Stimulated activated naive B cell treated with anti-CD40 and anti-IgM and Interleukin-4, amounts not matched to agents 10 μg/mL and 1 μg/mL and 100 μg/mL, for 72 hours (primary cell): ENCODE data around the gene NDUFA7.
A peak's percentile ranks its signal among the peaks of the same experiment; 100 is the strongest.
"Not testable (repeated sequence)": the region's sequence is repeated elsewhere in the genome, so short reads cannot be mapped to it uniquely, and the experiment has no call there.

Experiments used
- ATAC-seq, 2 donors: fragments of 150-1000 bp; cut with Tn5 transposase; replicated peaks; 2 replicates each; pipeline ENCODE4 v1.10.0; 2021; ENCODE audit warnings: moderate library complexity in 1 of 2
- DNase-seq: peaks from one replicate; pipeline ENCODE4 v3.0.0; 2021
- H3K27ac Mint-ChIP-seq: one replicate; pipeline ENCODE4 v1.8.0; 2022; ENCODE audit warnings: mild to moderate bottlenecking, mixed read lengths
- H3K27me3 Mint-ChIP-seq, 2 donors: one replicate each; pipeline ENCODE4 v1.8.0; 2022; ENCODE audit warnings: mixed read lengths in 2 of 2
- H3K36me3 Mint-ChIP-seq, 2 donors: one replicate each; pipeline ENCODE4 v1.8.0; 2022; ENCODE audit warnings: mixed read lengths in 2 of 2, mild to moderate bottlenecking in 1 of 2
- H3K4me1 Mint-ChIP-seq, 2 donors: one replicate each; pipeline ENCODE4 v1.8.0; 2022; ENCODE audit warnings: mixed read lengths in 2 of 2, mild to moderate bottlenecking in 1 of 2
- H3K4me3 Mint-ChIP-seq, 2 donors: one replicate each; pipeline ENCODE4 v1.8.0; 2022; ENCODE audit warnings: mild to moderate bottlenecking in 2 of 2, mixed read lengths in 2 of 2, moderate library complexity in 1 of 2
- H3K9me3 Mint-ChIP-seq, 2 donors: one replicate each; pipeline ENCODE4 v1.8.0; 2022; ENCODE audit warnings: mixed read lengths in 2 of 2, mild to moderate bottlenecking in 1 of 2

NDUFA7 gene

DNA sequence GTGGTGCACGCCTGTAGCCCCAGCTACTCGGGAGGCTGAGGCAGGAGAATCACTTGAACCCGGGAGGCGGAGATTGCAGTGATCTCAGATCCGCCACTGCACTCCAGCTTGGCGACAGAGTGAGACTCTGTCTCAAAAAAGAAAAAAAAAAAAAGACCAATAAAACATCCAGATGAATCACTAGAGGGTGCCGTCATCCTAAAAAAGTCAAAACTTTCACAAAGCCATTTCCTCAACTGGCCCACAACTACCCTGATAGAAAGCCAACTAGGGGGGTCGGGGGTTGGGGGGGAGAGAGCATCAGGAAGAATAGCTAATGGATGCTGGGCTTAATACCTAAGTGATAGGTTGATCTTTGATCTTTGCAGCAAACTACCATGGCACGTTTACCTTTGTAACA is 2.3 kb downstream of the NDUFA7 start:
- ATAC-seq, H3K9me3 Mint-ChIP-seq, H3K27ac Mint-ChIP-seq, H3K27me3 Mint-ChIP-seq, DNase-seq, H3K4me3 Mint-ChIP-seq: not testable (repeated sequence)
- peaks cover 11 to 31% of the 10 kb centered on the region in 2 donors for H3K4me1 Mint-ChIP-seq
- H3K36me3 Mint-ChIP-seq = peaks cover 24 to 54% of the 10 kb centered on the region in 2 donors

GRCh38 chr19:8316351-8317125 is 4.6 kb downstream of the NDUFA7 start:
- Mint-ChIP-seq H3K27ac (no peak overlapping the region), H3K27me3 (no peaks in the 10 kb centered on the region), H3K36me3 (peaks cover 21 to 38% of the 10 kb centered on the region in 2 donors), H3K4me3 (no peak overlapping the region), H3K9me3 (no peaks in the 10 kb centered on the region), H3K4me1 (peaks cover 4 to 14% of the 10 kb centered on the region in 2 donors)
- ATAC-seq (no peak), DNase-seq (no peak)

DNA sequence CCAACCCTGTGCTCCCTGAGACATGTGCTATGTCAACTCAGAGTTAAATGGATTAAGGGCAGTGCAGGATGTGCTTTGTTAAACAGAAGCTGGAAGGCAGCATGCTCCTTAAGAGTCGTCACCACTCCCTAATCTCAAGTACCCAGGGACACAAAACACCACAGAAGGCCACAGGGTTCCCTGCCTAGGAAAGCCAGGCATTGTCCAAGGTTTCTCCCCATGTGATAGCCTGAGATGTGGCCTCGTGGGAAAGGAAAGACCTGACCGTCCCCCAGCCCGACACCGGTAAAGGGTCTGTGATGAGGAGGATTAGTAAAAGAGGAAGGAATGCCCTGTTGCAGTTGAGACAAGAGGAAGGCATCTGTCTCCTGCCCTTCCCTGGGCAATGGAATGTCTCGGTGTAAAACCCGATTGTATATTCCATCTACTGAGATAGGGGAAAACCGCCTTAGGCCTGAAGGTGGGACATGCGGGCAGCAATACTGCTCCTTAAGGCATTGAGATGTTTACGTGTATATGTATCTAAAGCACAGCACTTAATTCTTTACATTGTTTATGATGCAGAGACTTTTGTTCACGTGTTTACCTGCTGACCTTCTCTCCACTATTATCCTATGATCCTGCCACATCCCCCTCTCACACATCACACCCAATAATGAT is 6.1 kb downstream of the NDUFA7 start:
- not testable (repeated sequence) for H3K9me3 Mint-ChIP-seq, H3K4me3 Mint-ChIP-seq, ATAC-seq, DNase-seq, H3K27ac Mint-ChIP-seq, H3K27me3 Mint-ChIP-seq
- peaks cover 3 to 13% of the 10 kb centered on the region in 2 donors for H3K4me1 Mint-ChIP-seq
- peaks cover 18 to 34% of the 10 kb centered on the region in 2 donors for H3K36me3 Mint-ChIP-seq

DNA sequence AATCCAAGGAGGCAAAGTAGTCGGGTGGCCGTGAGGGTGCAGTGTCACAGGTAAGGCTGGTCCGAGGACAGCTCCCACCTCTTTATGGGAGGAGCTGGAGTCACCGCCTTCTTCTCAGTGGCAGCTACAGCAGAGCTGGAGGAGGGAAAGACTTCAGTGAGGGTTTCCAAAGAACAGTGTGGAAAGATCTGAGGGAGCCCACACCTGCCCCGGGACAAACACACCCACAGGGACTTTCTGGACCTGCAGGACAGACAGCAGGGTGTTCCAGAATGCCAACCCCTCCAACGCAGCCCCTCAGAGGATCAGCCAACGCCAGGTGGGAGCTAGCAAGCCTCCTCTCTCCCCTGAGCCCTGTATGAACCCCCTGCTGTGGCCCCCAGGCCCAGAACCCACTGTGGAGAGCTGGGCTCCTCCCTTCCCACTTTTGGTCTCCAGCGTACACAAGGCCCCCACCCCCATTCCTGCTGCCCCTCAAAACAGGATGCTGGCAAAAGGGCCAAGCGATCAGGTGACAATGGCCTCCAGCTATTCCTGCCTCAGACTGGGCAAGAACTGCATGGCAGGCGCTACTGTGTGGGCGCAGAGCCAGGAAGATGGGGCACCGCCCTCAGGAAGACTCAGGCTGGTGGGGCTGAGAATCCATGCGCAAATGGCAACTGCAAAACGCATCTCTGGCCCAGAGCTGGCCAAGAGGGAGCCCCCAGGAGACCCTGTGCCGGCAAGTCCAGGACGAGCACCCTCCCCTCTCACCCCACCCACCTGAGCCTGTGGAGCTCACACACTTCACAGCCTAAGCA is 9.5 kb downstream of the NDUFA7 start:
- Mint-ChIP-seq H3K36me3 (peaks cover 22 to 49% of the 10 kb centered on the region in 2 donors), H3K27me3 (no peaks in the 10 kb centered on the region), H3K9me3 (no peaks in the 10 kb centered on the region), H3K4me3 (no peak overlapping the region), H3K4me1 (peaks cover 17 to 36% of the 10 kb centered on the region in 2 donors), H3K27ac (no peak overlapping the region)
- ATAC-seq (no peak), DNase-seq (no peak)

DNA sequence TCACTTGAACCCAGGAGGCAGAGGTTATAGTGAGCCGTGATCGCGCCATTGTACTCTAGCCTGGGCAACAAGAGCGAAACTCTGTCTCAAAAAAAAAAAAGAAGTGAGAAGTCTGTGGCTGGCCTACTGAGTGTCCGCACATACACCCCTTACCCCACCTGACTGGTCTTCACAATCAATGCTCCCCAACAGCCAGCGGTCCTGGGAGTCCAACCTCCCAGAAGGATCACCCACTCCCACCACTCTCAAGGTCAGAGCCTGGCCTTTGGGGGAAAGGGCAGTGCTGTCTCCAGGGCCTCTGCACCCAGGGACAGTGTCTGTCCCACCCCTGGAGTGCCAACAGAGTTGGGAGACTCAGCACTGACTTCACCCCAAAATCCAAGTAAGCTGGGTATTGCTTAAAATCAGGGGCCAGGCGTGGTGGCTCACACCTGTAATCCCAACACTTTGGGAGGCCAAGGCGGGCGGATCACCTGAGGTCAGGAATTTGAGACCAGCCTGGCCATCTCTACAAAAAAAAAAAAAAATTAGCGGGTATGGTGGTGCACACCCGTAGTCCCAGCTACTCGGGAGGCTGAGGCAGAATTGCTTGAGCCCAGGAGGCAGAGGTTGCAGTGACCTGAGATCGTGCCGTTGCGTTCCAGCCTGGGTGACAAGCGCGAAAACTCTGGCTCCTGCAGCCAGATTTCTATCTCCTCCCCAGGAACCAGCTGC is 10.7 kb downstream of the NDUFA7 start:
- DNase-seq (no peak), ATAC-seq (no peak)
- peaks cover 24 to 47% of the 10 kb centered on the region in 2 donors for H3K4me1 Mint-ChIP-seq
- no peaks in the 10 kb centered on the region for H3K27me3 Mint-ChIP-seq
- H3K9me3 Mint-ChIP-seq = no peaks in the 10 kb centered on the region
- H3K4me3 Mint-ChIP-seq = no peak overlapping the region
- H3K27ac Mint-ChIP-seq = no peak overlapping the region
- peaks cover 23 to 45% of the 10 kb centered on the region in 2 donors for H3K36me3 Mint-ChIP-seq

- no peaks in the 10 kb centered on the region for H3K9me3 Mint-ChIP-seq
- peak overlapping the region; percentile 92 to 93 for H3K4me3 Mint-ChIP-seq
- H3K4me1 Mint-ChIP-seq = peaks cover 28 to 53% of the 10 kb centered on the region in 2 donors
- no peak for DNase-seq
- no peak for ATAC-seq
- H3K27me3 Mint-ChIP-seq = no peaks in the 10 kb centered on the region
- H3K36me3 Mint-ChIP-seq = peaks cover 29 to 45% of the 10 kb centered on the region in 2 donors
- H3K27ac Mint-ChIP-seq = no peak overlapping the region
Observed at GRCh38 chr19:8308891-8309291, 12.3 kb downstream of the NDUFA7 start.

DNA sequence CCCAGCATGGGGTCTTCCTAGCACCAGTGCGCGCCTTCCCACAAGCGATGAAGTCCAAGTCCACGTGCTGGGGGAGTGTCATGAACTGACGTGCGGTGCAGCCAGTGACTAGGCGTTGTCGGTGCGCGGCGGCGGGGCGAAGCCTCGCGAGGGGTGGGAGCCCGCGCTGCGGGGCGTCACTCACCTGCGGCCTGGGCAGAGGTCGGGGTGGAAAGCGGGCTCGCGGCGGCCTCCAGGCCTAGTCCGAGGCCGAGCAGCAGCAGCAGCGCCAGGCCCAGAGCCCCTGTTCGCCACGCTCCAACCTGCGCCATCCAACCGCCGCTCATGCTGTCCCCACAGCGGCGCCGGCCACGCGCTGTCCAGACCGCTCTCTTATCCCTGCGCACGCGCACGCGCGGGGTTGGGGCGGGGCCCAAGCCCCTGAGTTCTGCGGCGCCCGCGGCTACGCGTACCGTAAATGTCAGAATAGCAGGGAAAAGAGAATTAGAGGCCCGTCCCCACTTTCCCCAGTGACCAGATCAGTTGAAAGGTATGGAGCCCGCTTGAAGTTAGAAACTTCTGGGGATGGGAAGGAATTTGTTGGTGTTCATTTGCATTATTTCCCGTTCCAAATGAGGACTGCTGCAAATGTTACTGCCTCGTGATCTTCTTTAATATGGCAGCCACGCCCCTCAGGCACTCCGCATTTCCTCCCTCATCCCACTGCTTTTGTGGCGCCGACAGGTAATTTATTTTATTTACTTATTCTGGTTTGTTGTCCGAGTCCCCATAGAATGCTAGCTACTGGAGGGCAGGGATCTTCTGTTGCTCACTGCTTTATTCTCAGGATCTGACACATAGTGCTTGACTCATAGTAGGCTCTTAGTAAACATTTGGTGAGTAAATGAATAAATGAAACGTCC is 13.0 kb downstream of the NDUFA7 start, which contains the start of gene CD320:
Gene CD320, minus strand, starts transcription at position 394 of the 902 bp plus-strand sequence. Its CDS starts 68 bp downstream, at position 326.
- H3K27ac Mint-ChIP-seq = peak within 1 kb of the TSS; percentile 96
- peaks cover 28 to 53% of the 10 kb centered on the region in 2 donors for H3K4me1 Mint-ChIP-seq
- ATAC-seq = peak; percentile 93 to 94

DNA sequence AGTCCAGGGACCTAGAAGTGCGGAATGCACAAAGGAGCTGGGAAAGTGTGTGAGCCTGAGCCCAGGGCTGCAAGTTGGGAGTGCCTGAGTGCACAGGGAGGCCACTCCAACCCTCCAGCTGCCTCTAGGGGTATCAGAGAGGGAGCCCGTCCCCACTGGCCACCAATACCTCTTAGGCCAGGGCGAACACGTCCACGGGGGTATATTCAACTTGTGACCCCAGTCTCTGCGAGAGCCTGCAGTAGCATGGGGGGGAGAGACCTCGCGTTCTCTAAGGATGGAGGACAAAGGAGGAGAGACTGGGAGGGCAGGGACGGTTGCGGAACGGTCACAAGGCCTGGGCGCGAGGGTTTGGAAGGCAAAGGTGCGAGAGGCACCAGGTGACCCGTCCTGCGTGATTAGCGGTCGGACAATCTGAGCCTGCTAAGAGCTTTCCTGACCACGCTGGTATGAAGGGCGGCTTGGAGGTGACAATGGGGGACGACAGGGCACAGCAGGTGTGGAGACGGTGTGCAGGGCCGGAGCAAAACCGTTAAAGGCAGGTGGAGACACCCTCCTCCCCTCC is 13.7 kb downstream of the NDUFA7 start:
- Mint-ChIP-seq H3K36me3 (peaks cover 22 to 45% of the 10 kb centered on the region in 2 donors), H3K9me3 (no peaks in the 10 kb centered on the region), H3K27ac (peak overlapping the region; percentile 96), H3K4me3 (peak overlapping the region; percentile 92 to 93), H3K4me1 (peaks cover 28 to 53% of the 10 kb centered on the region in 2 donors), H3K27me3 (no peaks in the 10 kb centered on the region)
- no peak for ATAC-seq
- DNase-seq = no peak

More for the DNA sequence above, 13.0 kb downstream of the NDUFA7 start, which contains the start of gene CD320:
- H3K9me3 Mint-ChIP-seq = no peaks in the 10 kb centered on the region
- peak; percentile 85 for DNase-seq
- peaks cover 27 to 45% of the 10 kb centered on the region in 2 donors for H3K36me3 Mint-ChIP-seq
- H3K27me3 Mint-ChIP-seq = no peaks in the 10 kb centered on the region
- H3K4me3 Mint-ChIP-seq = peak within 1 kb of the TSS; percentile 92 to 93

GRCh38 chr19:8306235-8307054 is 14.7 kb downstream of the NDUFA7 start:
- no peak for ATAC-seq
- H3K36me3 Mint-ChIP-seq = peaks cover 20 to 45% of the 10 kb centered on the region in 2 donors
- peak overlapping the region; percentile 37 for H3K27ac Mint-ChIP-seq
- no peaks in the 10 kb centered on the region for H3K9me3 Mint-ChIP-seq
- H3K4me1 Mint-ChIP-seq = peaks cover 28 to 49% of the 10 kb centered on the region in 2 donors
- DNase-seq = no peak
- no peaks in the 10 kb centered on the region for H3K27me3 Mint-ChIP-seq
- H3K4me3 Mint-ChIP-seq = peak overlapping the region; percentile 92 to 93

DNA sequence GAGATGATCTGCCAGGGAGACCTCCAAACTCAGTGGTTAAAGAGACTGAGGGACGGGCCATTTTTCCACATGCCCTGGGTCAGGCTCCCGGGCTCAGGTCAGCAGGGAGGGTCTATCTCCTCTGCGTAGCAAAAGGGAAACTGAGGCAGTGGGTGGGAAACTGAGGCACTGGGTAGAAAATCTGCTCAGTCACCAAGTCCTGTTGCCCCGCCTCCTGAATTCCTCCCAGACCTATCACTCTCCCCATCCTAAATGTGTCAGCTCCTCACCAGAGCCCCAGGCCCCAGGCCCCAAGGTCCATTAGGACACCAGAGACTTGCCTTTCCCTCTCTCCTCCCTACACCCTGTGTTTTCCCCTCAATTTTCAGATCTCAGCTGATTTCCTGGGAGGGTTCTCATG is 15.4 kb downstream of the NDUFA7 start:
- DNase-seq (no peak), ATAC-seq (no peak)
- Mint-ChIP-seq H3K27me3 (no peaks in the 10 kb centered on the region), H3K9me3 (no peaks in the 10 kb centered on the region), H3K27ac (peak overlapping the region; percentile 21), H3K36me3 (peaks cover 17 to 42% of the 10 kb centered on the region in 2 donors), H3K4me3 (no peak overlapping the region), H3K4me1 (peaks cover 28 to 49% of the 10 kb centered on the region in 2 donors)

- ATAC-seq = no peak
- no peaks in the 10 kb centered on the region for H3K9me3 Mint-ChIP-seq
- peaks cover 28 to 48% of the 10 kb centered on the region in 2 donors for H3K4me1 Mint-ChIP-seq
- H3K4me3 Mint-ChIP-seq = no peak overlapping the region
- no peaks in the 10 kb centered on the region for H3K27me3 Mint-ChIP-seq
- peaks cover 17 to 38% of the 10 kb centered on the region in 2 donors for H3K36me3 Mint-ChIP-seq
- H3K27ac Mint-ChIP-seq = peak overlapping the region; percentile 83
- DNase-seq = no peak
Observed at GRCh38 chr19:8304841-8305621, 16.1 kb downstream of the NDUFA7 start.
